Neutrophil (primary cell): ENCODE results near the gene THSD7B.

Source experiments
- H3K27ac ChIP-seq: fragments of 200-600 bp; sonication (generic); 2 replicates; pipeline ENCODE4 v1.5.1; 2016; ENCODE audit warnings: mild to moderate bottlenecking, moderate library complexity
- H3K27me3 ChIP-seq: fragments of 200-600 bp; sonication (generic); 2 replicates; pipeline ENCODE4 v1.6.0; 2016; ENCODE audit warnings: mild to moderate bottlenecking
- H3K36me3 ChIP-seq: fragments of 200-600 bp; sonication (generic); 2 replicates; pipeline ENCODE4 v1.5.1; 2017
- H3K4me1 ChIP-seq, 2 experiments: fragments of 200-600 bp in 1 of 2; sonication (generic) in 1 of 2; 1 replicate in 1 of 2; 2 replicates in 1 of 2; pipeline versions ENCODE4 v1.5.1 to v1.6.1; 2013 to 2016; ENCODE audit warnings: low read depth in 1 of 2, low read length in 1 of 2, mild to moderate bottlenecking in 1 of 2, moderate library complexity in 1 of 2; ENCODE audit not compliant: control insufficient read depth in 1 of 2, insufficient read depth in 1 of 2
- H3K4me3 ChIP-seq, 2 experiments: fragments of 200-600 bp in 1 of 2; sonication (generic) in 1 of 2; 1 replicate in 1 of 2; 2 replicates in 1 of 2; pipeline ENCODE4 v1.5.1; 2013 to 2016; ENCODE audit warnings: low read depth in 1 of 2, low read length in 1 of 2, mild to moderate bottlenecking in 1 of 2, moderate library complexity in 1 of 2
- H3K9me3 ChIP-seq: fragments of 200-600 bp; sonication (generic); 2 replicates; pipeline ENCODE4 v1.5.1; 2016
- CTCF ChIP-seq: fragments of 200-600 bp; sonication (generic); IDR thresholded peaks from 2 replicates; pipeline ENCODE4 v1.5.1; 2016; ENCODE audit warnings: antibody characterized with exemption

The THSD7B gene

GRCh38 chr2:137183206-137183898, 418.0 kb downstream of the THSD7B start:
- H3K9me3 ChIP-seq = no peaks in the 10 kb centered on the region
- TF ChIP-seq CTCF = no peak
- H3K27me3 ChIP-seq = no peaks in the 10 kb centered on the region
- H3K4me1 ChIP-seq = no peaks in the 10 kb centered on the region
- H3K4me3 ChIP-seq = no peak overlapping the region
- H3K36me3 ChIP-seq = no peaks in the 10 kb centered on the region
- no peak overlapping the region for H3K27ac ChIP-seq

GRCh38 chr2:137185378-137186078, 420.2 kb downstream of the THSD7B start:
- TF ChIP-seq CTCF = no peak
- H3K27me3 ChIP-seq = no peaks in the 10 kb centered on the region
- no peak overlapping the region for H3K4me3 ChIP-seq
- H3K36me3 ChIP-seq = no peaks in the 10 kb centered on the region
- H3K4me1 ChIP-seq = no peaks in the 10 kb centered on the region
- no peak overlapping the region for H3K27ac ChIP-seq
- H3K9me3 ChIP-seq = no peaks in the 10 kb centered on the region

- Histone ChIP-seq H3K36me3 (no peaks in the 10 kb centered on the region), H3K4me1 (no peaks in the 10 kb centered on the region), H3K27me3 (no peaks in the 10 kb centered on the region), H3K9me3 (no peaks in the 10 kb centered on the region), H3K27ac (no peak overlapping the region), H3K4me3 (no peak overlapping the region)
- TF ChIP-seq CTCF = no peak
Measured at GRCh38 chr2:137187216-137187615, 421.9 kb downstream of the THSD7B start.

GRCh38 chr2:137190411-137191195, 425.3 kb downstream of the THSD7B start:
- no peak overlapping the region for H3K27ac ChIP-seq
- no peak overlapping the region for H3K4me3 ChIP-seq
- H3K36me3 ChIP-seq = no peaks in the 10 kb centered on the region
- TF ChIP-seq CTCF = no peak
- no peaks in the 10 kb centered on the region for H3K27me3 ChIP-seq
- H3K4me1 ChIP-seq = no peaks in the 10 kb centered on the region
- H3K9me3 ChIP-seq = no peaks in the 10 kb centered on the region

GRCh38 chr2:137192366-137193310, 427.3 kb downstream of the THSD7B start:
- Histone ChIP-seq H3K36me3 (no peaks in the 10 kb centered on the region), H3K4me3 (no peak overlapping the region), H3K9me3 (no peaks in the 10 kb centered on the region), H3K4me1 (no peaks in the 10 kb centered on the region), H3K27me3 (no peaks in the 10 kb centered on the region), H3K27ac (no peak overlapping the region)
- no peak for TF ChIP-seq CTCF
